GM21390 (cell line): Measurements from ENCODE around the gene LSM12.

Source experiments
- ATAC-seq: cut with Tn5 transposase; IDR thresholded peaks from one replicate; pipeline ENCODE4 v1.9.1; 2021; ENCODE audit not compliant: unreplicated experiment

LSM12 gene

GRCh38 chr17:43988301-43988700 lies 78.2 kb downstream of the LSM12 start:
- no peak for ATAC-seq

- ATAC-seq, result no peak
Observed at GRCh38 chr17:43987131-43988021, 79.1 kb downstream of the LSM12 start.

- no peak for ATAC-seq
Observed at GRCh38 chr17:43986225-43986981, 80.1 kb downstream of the LSM12 start.

- no peak for ATAC-seq
Observed at GRCh38 chr17:43984521-43984920, 82.0 kb downstream of the LSM12 start.
